ENCODE measurements around the gene POGZ. TPM values are rescaled to one million over a fixed set of nuclear protein-coding genes. Genes with fewer than 3 reads are reported as not detected.
A peak's percentile ranks its signal among the peaks of the same experiment; 100 is the strongest.

Gene POGZ
- total and polyA plus RNA-seq, 2 of the 13 experiments (the other 11 are each of a cell fraction or from before 2014, with no cell fraction given): 15.3 to 45.6 TPM

DNA sequence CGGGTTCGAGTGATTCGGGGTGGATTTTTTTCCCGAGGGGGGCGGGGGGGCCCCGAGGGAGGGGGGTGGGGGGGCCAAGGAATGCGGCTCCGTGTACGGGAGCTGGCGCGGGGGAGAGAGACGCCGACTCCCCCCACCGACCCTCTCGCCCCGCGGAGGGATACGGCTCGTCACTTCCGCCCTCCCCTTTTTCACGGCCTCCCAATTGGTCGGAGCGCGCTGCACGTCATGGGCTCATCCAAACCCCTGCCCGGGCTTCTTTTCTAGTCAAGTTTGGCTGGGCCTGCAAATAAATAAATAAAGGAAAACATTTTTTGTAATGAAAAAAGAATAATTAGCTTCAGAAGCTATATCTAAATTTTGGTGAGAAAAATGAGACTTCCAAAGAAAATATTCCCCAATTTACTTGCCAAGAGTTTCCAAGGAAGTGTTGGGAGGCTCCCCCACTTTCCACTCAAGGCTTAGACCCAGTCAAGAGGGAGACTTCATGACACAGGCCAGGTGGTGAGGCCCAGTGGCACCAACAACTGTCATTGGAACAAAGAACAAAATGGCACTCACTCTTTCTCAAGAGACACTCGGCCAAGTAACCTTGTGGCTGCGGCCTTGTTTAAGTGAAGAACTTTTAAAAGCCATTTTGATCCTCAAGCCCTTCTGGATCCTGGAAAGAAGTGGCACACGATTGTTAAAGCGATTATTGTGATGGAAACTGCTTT lies at the start of gene POGZ (continued):
- peak; percentile 34; the same call in 1 of the 2 replicates for TF ChIP-seq ZGPAT (CRISPR knock-in tag; IDR thresholded peaks at IDR 0.05)
- TF ChIP-seq ZNF557 (CRISPR knock-in tag; IDR thresholded peaks at IDR 0.05): no peak
- TF ChIP-seq MEF2D (CRISPR knock-in tag; IDR thresholded peaks at IDR 0.05): no peak
- TF ChIP-seq KMT2A (CRISPR knock-in tag; IDR thresholded peaks at IDR 0.05): peak; percentile 44; the same call in 1 of the 2 replicates
- TF ChIP-seq PHF21A (CRISPR knock-in tag; IDR thresholded peaks at IDR 0.05): 0 out of 2 replicates have a peak, but pooled peaks have one; percentile 33
- no peak for TF ChIP-seq PHF5A (CRISPR knock-in tag; IDR thresholded peaks at IDR 0.05; ENCODE audit: low read depth, unreplicated experiment)
- TF ChIP-seq MXD4 (CRISPR knock-in tag; IDR thresholded peaks at IDR 0.05): no peak
- TF ChIP-seq ATRX (CRISPR knock-in tag; IDR thresholded peaks at IDR 0.05; ENCODE audit: borderline replicate concordance): no peak
- TF ChIP-seq ZNF337 (CRISPR knock-in tag; IDR thresholded peaks at IDR 0.05; ENCODE audit: borderline replicate concordance, low read depth): no peak
- TF ChIP-seq THAP9 (CRISPR knock-in tag; IDR thresholded peaks at IDR 0.05; ENCODE audit: borderline replicate concordance): no peak
- no peak for TF ChIP-seq ZNF674 (CRISPR knock-in tag; IDR thresholded peaks at IDR 0.05; ENCODE audit: low read depth)
- no peak for TF ChIP-seq FOXJ3 (CRISPR knock-in tag; IDR thresholded peaks at IDR 0.05; ENCODE audit: borderline replicate concordance)
- TF ChIP-seq ZNF761 (CRISPR knock-in tag; conservative IDR thresholded peaks at IDR 0.05): no peak
- no peak for TF ChIP-seq FOSL1 (CRISPR knock-in tag; IDR thresholded peaks at IDR 0.05; ENCODE audit: borderline replicate concordance)
- TF ChIP-seq ZNF326 (CRISPR knock-in tag; IDR thresholded peaks at IDR 0.05; ENCODE audit: borderline replicate concordance): no peak
- TF ChIP-seq KDM3A (CRISPR knock-in tag; IDR thresholded peaks at IDR 0.05; ENCODE audit: low read depth): no peak
- no peak for TF ChIP-seq ZSCAN20 (CRISPR knock-in tag; IDR thresholded peaks at IDR 0.05; ENCODE audit: borderline replicate concordance)
- TF ChIP-seq ZZZ3 (CRISPR knock-in tag; IDR thresholded peaks at IDR 0.05; ENCODE audit: borderline replicate concordance): no peak
- TF ChIP-seq, protein P1, sequence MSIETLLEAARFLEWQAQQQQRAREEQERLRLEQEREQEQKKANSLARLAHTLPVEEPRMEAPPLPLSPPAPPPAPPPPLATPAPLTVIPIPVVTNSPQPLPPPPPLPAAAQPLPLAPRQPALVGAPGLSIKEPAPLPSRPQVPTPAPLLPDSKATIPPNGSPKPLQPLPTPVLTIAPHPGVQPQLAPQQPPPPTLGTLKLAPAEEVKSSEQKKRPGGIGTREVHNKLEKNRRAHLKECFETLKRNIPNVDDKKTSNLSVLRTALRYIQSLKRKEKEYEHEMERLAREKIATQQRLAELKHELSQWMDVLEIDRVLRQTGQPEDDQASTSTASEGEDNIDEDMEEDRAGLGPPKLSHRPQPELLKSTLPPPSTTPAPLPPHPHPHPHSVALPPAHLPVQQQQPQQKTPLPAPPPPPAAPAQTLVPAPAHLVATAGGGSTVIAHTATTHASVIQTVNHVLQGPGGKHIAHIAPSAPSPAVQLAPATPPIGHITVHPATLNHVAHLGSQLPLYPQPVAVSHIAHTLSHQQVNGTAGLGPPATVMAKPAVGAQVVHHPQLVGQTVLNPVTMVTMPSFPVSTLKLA (IDR thresholded peaks at IDR 0.05): no peak
- TF ChIP-seq AGO2 (optimal IDR thresholded peaks at IDR 0.05; ENCODE audit: low read depth, low read length): no peak
- TF ChIP-seq RFX3 (CRISPR knock-in tag; IDR thresholded peaks at IDR 0.05): no peak
- TF ChIP-seq, protein P2, sequence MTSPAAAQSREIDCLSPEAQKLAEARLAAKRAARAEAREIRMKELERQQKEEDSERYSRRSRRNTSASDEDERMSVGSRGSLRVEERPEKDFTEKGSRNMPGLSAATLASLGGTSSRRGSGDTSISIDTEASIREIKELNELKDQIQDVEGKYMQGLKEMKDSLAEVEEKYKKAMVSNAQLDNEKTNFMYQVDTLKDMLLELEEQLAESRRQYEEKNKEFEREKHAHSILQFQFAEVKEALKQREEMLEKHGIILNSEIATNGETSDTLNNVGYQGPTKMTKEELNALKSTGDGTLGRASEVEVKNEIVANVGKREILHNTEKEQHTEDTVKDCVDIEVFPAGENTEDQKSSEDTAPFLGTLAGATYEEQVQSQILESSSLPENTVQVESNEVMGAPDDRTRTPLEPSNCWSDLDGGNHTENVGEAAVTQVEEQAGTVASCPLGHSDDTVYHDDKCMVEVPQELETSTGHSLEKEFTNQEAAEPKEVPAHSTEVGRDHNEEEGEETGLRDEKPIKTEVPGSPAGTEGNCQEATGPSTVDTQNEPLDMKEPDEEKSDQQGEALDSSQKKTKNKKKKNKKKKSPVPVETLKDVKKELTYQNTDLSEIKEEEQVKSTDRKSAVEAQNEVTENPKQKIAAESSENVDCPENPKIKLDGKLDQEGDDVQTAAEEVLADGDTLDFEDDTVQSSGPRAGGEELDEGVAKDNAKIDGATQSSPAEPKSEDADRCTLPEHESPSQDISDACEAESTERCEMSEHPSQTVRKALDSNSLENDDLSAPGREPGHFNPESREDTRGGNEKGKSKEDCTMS (CRISPR knock-in tag; conservative IDR thresholded peaks at IDR 0.05): no peak

Measured in HepG2 (cell line).